SKM-1 treated with dmso at 0.1 percent for 144 hours (cell line): ENCODE results near the gene PRDM5.
A peak's percentile ranks its signal among the peaks of the same experiment; 100 is the strongest.
"Not testable (repeated sequence)": the region's sequence is repeated elsewhere in the genome, so short reads cannot be mapped to it uniquely, and the experiment has no call there.

Source experiments
- DNase-seq: peaks from one replicate; lab custom pipeline; 2025; ENCODE audit not compliant: unreplicated experiment; lab: John Stamatoyannopoulos, UW

Gene PRDM5

DNA sequence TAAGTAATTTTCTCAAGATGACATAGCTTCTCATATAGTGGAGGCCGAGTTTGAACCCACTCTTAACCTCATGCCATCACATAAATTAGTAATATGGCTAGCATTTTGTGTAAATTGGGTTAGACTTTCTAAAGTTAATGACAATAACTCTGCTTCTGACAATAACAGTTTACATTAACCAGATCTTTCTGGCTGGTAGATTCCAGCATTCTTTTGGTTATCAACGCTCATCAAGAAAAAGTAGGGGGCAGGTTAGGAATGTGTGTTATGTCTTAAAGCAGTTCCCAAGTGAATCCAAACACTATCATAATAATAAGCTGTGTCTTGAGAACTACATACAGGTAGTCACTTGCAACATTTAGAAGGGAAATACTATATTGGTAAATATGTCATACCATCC lies 162.5 kb downstream of the PRDM5 start:
- DNase-seq: no peak

DNA sequence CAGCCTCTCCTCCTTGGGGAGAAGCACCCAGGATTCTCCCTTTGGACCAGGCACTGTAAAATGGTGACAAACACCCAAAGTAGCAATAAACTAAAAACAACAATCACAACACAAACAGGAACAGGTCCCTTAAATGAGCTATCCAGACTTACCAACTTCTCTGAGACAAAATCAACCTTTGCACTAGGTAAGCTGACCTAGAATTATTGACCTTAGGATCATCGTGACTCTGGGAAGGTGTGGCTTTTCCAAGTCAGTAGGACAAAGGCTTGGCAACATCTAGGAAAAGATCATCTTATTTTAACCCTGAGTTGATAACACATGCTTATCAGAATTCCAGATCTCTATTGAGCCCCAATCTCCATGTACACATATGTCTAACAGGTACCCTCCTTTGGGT lies 166.7 kb downstream of the PRDM5 start:
- no peak for DNase-seq

GRCh38 chr4:120754590-120754989 lies 167.9 kb downstream of the PRDM5 start:
- no peak for DNase-seq

GRCh38 chr4:120753854-120754253 lies 168.7 kb downstream of the PRDM5 start:
- peak; percentile 16 for DNase-seq

DNA sequence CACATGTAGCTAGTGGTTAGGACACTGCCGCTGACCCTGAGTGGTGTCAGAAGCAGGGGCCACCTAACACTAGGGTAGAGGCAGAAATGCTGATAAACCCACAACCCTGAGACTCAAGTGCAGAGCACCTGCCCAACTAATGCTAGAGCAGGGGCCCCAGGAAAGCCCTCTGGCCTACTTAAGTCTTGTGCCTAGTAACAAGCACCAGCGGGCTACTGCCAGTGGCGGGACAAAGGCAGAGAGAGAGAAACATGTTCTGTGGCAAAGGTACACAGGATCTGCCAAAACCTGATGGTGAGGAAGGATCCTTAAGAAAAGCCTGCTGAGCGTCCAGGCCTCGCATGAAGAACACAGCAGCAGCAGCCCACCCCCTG lies 172.4 kb downstream of the PRDM5 start:
- DNase-seq: no peak

DNA sequence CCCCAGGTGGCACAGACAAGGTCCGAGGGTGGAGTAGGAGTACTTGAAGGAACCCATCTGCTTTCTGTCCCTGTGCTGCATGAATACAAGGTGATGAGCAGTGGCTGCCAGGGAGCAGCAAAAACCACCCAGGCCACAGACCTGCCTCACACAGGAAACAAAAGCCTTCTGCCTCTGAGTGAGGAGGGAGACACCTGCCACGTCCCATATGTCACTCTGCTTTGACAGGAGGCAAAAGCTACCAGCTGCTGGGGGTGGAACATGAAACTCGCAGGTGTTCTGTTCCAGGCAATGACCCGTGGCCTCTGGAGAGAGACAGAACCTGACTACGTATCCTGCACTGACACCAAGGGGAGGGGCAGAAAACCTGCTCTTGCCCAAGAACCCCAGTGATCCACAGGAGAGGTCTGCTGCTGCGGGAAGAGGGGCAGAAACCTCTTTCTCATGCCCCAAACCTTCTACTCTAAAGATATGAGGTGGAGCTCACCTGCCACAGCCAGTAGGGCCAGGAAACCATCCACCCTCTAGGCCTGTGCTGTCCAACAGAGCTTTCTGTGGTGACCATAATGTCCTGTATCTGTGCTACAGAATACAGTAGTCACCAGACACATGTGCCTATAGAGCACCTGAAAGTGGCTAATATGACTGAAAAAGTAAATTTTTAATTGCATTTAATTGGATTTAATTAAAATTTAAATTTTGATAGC lies 172.9 kb downstream of the PRDM5 start:
- no peak for DNase-seq

DNA sequence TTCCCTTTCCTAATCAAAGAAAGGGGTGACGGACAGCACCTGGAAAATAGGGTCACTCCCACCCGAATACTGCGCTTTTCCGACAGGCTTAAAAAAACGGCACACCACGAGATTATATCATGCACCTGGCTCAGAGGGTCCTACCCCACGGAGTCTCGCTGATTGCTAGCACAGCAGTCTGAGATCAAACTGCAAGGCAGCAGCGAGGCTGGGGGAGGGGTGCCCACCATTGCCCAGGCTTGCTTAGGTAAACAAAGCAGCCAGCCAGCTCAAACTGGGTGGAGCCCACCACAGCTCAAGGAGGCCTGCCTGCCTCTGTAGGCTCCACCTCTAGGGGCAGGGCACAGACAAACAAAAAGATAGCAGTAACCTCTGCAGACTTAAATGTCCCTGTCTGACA lies 180.9 kb downstream of the PRDM5 start:
- not testable (repeated sequence) for DNase-seq

DNA sequence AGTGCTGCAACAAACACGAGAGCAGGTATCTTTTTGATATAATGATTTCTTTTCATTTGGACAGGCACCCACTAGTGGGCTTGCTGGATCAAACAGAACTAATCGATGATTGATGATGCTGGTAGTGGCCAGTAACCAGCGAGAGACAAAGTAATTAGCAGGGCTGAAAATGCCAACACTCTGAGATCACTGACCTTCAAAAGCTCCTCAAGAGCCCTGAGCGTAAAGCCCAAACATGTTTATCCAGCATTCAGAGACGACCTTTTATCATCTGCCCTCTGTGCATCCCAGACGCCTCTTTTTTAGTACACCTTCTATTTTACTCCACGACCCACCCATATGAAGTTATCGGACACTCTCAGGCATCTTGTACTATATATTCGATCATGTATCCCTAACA lies 186.2 kb downstream of the PRDM5 start:
- DNase-seq: no peak

DNA sequence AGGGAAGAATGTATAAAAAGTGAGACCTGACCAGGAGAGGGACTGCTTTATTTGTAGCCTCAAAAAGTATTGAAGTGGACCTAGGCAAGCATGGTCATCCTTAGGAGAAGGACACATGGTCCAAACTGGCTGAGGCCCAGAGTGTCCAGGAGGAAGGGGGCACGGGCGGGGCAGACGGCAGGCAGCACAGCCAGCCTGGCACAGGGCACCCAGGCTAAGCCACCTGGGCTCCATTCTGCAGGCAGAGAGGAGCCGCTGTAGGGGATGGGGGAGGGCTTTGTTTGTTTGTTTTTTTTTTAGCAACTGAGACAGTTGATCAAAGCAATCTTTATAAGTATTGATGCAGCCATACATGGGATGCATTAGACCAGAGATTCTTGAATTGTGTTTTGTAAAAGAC lies 188.6 kb downstream of the PRDM5 start:
- no peak for DNase-seq

- no peak for DNase-seq
Measured at GRCh38 chr4:120733054-120733453, 189.5 kb downstream of the PRDM5 start.

GRCh38 chr4:120731561-120731960 lies 191.0 kb downstream of the PRDM5 start:
- no peak for DNase-seq

DNA sequence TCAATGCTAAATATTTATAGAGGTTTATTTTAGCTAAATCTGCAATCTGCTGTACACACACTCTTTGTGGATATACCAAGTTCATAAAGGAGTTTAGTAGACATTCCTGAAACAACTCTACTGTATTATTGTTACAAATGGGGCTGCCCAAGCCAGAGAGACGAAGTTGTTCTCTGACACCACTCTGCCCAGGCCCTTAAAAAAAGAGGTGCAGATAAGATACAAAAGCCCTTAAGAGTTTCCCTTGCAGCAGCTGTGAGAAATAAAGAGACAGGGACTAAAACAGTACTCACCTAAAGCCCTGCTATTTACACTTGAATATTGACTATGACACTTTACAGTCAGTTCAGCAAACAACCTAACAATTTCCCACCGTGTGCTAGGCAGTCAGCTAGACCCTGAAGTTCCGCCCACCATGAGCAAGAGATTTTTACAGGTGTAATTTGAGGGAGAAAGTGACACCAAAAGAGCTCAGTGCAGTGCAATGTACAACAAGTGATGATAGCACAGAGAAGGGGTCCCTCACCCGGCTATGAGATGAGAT lies 191.7 kb downstream of the PRDM5 start:
- DNase-seq: no peak

DNA sequence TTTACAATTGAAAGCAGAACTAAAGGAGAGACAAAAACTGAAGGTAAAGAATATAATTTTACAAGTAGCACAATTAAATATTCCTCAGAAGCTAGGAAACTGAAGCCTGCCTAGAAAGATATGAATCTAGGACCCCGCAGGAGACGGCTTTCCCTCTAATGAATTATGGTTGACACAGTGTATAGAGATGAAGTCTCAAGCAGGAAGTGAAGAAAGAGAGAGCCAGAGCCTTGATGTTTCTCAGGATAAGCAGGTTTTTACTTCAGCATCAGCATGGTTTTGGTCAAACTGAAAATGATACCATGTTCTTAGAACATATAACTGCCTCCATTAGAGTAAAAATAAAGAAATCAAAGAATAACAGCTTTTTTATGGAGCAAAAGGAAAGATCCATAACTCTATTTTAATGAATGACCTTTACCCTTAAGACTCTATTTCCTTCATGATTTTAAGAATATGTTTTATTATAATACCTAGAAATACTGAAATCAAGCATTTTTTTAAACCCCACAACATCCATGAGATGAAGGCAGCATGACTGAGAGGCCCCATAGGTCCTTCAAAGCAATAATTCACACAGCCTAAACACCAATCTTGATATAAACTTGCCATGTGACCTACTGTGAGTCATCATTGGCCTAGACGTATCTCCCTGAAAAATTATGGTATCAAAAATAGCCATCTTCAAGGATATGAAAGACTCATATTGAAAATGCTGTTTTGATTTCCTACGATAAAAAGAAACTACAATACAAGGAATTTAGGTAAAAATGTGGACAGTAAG lies 193.4 kb downstream of the PRDM5 start:
- no peak for DNase-seq

- DNase-seq: no peak
Measured at GRCh38 chr4:120725639-120726580, 196.6 kb downstream of the PRDM5 start.

DNA sequence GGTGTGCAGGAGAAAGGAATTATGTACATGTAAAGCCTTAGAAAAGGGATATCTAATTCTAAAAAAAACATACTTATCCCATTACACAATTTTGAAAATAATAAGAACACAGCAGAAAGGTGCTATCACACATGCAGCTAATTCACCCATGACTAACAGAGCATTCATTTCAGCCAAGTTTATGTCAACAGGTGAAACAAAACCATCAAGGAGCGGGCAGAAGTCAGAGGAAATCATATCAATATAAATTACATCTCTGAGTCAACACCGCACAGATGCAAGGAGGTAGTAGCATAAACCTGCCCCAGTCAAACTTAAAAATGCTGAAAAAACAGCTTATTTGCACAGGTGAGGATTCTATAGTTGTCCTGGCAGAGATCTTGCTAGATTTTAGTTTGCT lies 197.9 kb downstream of the PRDM5 start:
- DNase-seq: no peak

DNA sequence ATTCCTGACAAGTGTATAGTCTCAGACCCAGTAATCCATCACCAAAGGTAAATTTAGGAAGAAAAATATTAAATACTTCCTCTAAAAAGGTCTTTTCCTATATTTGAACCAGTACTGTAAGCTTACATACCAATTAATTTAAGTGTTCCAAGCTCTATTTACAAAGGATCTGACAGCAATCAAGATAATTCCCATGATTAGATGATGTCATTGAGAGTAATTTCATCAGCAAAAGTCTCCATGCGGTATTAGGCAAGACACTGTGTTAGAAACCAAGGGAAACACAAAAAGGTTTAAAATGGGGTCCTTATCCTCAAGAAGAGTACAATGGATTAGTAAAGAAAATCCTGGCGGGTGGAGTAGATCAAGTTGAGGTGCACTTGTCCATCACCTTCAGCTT lies 198.5 kb downstream of the PRDM5 start:
- DNase-seq: no peak

DNA sequence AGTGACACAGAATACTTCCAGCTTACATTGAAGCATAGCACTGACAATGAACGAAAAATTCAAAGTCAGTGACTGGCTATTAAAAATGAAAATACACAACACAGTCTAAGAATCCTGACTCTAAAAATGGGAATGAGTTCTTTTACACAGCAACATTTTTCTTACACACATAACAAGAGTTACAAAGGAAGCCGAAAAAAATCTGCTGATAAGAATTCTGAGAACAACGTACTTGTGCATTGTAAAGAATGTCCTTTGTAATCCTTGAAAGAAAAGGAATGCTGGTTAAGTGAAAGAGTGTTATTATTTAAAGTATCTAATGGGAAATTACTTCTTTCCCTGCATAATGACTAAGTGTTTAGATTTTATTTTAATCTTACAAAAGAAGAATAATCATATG lies 199.4 kb downstream of the PRDM5 start:
- DNase-seq: no peak

DNA sequence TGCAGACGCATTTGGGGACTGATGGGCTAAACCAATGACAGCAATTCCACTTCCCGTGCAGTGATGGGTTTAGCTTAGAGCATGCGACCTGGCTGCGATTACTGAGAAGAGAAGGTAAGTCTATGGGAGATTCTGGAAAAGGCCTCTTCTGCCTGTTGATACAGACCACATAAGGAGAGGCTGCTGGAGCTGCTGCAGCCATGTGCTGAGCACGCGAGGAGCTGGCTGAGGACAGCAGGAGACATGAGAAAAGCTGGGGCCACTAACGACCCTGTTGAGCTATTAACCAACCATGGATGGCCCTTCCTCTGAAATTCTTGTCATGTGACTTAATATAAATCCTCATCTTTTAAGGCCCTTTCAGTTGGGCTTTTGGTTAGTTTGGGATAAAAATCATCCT lies 199.9 kb downstream of the PRDM5 start:
- DNase-seq: no peak

GRCh38 chr4:120720354-120720934 lies 202.1 kb downstream of the PRDM5 start:
- DNase-seq: no peak

- peak; percentile 48 for DNase-seq
Measured at GRCh38 chr4:120718979-120719566, 203.5 kb downstream of the PRDM5 start.

- no peak for DNase-seq
Measured at GRCh38 chr4:120716346-120716745, 206.2 kb downstream of the PRDM5 start.
